Left forelimb (tissue), 1 donor: Measurements from ENCODE around the gene COCH.
A peak's percentile ranks its signal among the peaks of the same experiment; 100 is the strongest.

Source experiments
- DNase-seq: peaks from one replicate; pipeline ENCODE4 v3.0.0-alpha.2; 2018; ENCODE audit warnings: low spot score

The COCH gene

GRCh38 chr14:30874120-30874998, at the start of gene COCH:
COCH (plus strand) TSS chr14:30874559; CDS start chr14:30874939, 380 bp downstream.
- DNase-seq, result peak; percentile 70

GRCh38 chr14:30826070-30826469, 48.3 kb upstream of the COCH start:
- no peak for DNase-seq

- DNase-seq, result no peak
These were observed 44.5 kb upstream of the COCH start for GRCh38 chr14:30829853-30830252.

- no peak for DNase-seq
These were observed 40.0 kb upstream of the COCH start for GRCh38 chr14:30834353-30834752.

- DNase-seq, result no peak
These were observed 36.0 kb upstream of the COCH start for GRCh38 chr14:30838351-30838750.

GRCh38 chr14:30840086-30840779, 34.1 kb upstream of the COCH start:
- no peak for DNase-seq

GRCh38 chr14:30842431-30842830, 31.9 kb upstream of the COCH start:
- no peak for DNase-seq

GRCh38 chr14:30848449-30849240, 25.7 kb upstream of the COCH start:
- no peak for DNase-seq

- DNase-seq, result no peak
These were observed 25.0 kb upstream of the COCH start for GRCh38 chr14:30849354-30849753.

- no peak for DNase-seq
These were observed 24.4 kb upstream of the COCH start for GRCh38 chr14:30849983-30850382.

- DNase-seq, result no peak
These were observed 20.4 kb upstream of the COCH start for GRCh38 chr14:30853946-30854345.

GRCh38 chr14:30854492-30854891, 19.9 kb upstream of the COCH start:
- no peak for DNase-seq

- DNase-seq, result no peak
These were observed 18.9 kb upstream of the COCH start for GRCh38 chr14:30855345-30856037.

- DNase-seq, result no peak
These were observed 13.2 kb upstream of the COCH start for GRCh38 chr14:30861200-30861599.

GRCh38 chr14:30864934-30865333, 9.4 kb upstream of the COCH start:
- DNase-seq, result no peak

GRCh38 chr14:30868736-30869135, 5.6 kb upstream of the COCH start:
- DNase-seq, result no peak

- DNase-seq, result no peak
These were observed 4.7 kb upstream of the COCH start for GRCh38 chr14:30869551-30870155.

GRCh38 chr14:30872602-30873001, 1.8 kb upstream of the COCH start:
- no peak for DNase-seq

- DNase-seq, result no peak
These were observed 845 bp upstream of the COCH start for GRCh38 chr14:30873308-30874119.

- DNase-seq, result no peak
These were observed 834 bp downstream of the COCH start for GRCh38 chr14:30874999-30875787.
